Cerebellar nuclear complex (tissue), 1 donor: ENCODE data around the gene CDC42EP3.

Experiments
- DNase-seq, 2 experiments: peaks; one replicate each; lab custom pipeline; 2025; lab: John Stamatoyannopoulos, UW

The CDC42EP3 gene

DNA sequence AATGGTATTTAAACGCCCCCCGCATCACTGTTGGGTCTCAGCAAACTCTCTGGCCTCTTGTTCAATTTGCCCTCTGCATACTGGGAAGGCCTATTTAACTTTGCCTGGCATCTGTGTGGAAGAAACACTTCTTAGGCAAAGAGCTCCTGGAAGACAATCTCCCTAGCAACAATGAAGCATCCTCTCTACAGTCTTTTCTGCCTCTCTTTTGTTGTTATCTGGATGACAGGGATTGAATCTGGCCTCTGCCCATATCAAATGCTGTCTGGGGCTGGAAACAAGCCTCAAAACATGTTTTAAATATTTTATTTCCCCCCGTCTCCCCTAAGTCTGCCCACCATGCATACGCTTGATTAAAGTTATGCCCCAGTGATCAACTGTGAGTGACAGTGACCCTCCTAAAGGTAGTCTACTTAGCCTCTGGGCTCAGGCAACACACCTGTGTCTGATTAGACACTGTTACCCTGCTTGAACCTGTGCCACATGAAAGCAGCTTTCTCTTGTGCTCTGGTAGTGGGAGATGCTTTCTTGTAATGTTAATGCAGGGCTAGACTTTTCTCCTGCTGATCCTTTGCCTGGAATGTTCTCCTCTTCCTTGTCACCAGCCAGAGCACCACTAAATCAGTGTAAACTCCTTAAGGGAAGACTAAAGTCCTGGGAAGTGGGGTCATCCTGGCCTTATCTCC, 34.9 kb downstream of the CDC42EP3 start:
- DNase-seq: no peak

DNA sequence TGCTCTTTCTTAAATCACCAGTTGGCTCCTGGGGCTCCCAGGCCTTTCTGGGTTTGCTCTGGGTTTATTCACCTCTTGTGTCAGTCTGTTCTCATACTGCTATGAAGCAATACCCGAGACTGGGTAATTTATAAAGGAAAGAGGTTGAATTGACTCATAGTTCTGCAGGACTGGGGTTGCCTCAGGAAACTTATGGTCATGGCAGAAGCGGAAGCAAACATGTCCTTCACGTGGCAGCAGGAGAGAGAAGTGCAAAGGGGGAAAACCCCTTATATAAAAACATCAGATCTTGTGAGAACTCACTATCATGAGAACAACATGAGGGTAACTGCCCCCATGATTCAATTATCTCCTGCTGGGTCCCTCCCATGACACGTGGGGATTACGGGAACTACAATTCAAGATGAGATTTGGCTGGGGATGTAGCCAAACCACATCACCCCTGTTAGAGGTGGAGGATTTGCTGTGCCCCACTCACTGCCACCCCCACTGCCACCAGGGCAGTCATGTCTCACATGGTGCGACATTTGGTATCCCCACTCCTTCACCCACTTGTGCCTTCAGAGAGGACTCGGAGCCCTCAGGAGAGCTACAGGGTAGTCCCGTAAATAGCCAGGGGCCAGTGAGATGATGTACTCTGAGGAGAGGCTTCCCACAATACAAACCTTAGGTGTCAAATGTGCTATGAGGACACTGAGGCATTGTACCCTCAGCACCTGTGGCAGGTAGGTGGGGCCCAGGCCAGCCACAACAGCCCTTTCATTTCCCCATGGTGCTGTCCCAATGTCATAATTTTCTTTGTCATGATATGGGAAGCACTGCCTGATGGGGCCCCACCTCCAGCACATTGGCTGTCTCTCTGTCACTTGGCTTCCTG, 35.7 kb downstream of the CDC42EP3 start:
- no peak for DNase-seq

DNA sequence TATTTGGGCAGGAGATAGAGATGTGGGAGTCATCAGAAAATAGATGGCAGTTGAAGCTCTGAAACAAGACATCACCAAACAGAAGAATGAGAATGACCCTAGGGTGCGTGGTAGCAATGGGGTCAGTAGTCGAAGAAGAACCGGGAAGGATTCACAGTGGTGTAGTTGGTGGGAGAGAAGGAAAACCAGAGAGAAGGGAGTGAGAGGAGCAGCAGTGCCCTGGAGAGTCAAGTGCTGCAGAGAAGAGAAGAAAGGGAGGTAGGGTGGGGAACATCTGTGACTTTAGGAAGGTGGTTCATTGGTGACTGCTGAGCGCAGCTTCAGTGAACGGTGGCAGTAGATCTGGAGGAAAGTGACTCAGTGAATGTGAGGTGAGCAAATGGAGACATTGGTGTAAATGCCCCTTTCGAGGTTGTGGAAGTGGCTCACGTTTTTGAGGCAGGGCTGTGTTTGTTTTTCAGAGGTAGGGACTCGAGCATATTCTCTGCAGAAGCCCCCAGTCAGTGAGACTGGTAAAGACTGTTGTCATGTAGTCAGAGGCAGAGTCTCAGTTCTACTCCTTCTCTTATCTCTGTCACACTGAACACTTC, 36.4 kb downstream of the CDC42EP3 start:
- DNase-seq: no peak

DNA sequence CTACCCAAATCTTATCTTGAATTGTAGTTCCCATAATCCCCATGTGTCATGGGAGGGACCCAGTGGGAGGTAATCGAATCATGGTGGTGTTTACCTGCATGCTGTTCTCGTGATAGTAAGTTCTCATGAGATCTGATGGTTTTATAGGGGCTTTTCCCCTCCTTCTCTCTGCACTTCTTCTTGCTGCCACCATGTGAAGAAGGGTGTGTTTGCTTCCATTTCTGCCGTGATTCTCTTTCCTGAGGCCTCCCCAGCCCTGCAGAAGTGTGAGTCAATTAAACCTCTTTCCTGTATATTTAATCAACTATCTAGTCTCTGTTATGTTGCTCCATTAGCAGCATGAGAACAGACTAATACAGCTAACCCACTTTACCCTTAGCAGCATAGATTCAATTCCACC, 37.6 kb downstream of the CDC42EP3 start:
- no peak for DNase-seq

DNA sequence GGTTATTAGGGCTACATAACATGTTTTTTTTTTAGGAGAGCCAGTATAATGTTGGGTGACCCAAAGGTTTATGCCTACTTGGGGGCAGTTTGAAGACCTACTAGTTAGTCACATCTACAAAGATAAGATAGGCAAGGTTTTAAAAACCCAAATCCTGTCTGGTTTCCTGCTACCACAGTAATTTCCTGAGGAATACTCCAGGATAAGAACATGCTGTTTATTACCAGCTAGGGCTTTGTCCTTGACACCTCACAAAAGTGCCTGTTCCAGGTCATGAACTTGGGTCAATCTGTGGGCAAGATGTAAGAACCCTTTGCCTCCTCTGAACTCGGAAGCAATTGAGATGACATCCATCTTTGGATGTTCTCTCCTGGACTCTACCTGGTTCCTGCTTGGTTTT, 38.2 kb downstream of the CDC42EP3 start:
- DNase-seq: no peak

DNA sequence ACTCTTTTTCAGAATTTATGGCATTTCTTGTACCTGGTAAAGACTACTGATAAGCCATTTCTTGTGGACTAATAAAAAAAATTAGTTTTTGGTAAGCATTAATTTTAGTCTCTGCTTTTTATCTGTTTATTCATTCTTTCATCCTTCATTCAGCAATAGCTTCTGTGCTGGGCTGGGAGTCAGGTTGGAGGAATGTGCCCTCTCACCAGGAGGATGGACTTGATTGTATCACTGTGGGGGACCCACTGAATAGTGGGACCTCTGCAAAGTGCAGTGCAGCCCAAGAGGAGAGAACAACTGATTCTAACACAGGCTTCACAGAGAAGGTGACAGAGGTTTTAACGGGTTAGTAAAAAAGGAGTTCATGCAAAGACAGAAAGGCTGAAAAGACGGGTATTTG, 39.1 kb downstream of the CDC42EP3 start:
- no peak for DNase-seq

DNA sequence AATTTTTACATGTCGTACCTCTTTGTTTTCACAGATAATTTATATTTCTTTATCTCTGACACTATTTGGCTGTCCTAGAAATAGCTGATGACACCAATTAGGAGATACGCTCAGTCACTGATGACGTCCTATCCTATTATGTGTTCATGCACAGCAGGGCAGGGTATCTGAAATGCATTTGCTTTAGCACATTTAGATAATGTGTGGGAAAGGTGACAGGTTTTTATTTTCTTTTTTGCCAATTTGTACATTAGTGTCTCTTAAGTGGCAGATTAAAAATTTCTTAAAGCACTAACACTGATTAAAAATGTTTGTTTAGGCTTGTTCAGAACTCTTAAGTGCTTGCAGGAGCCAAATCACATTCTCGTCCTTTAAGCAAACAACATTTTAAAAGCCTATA, 39.7 kb downstream of the CDC42EP3 start:
- DNase-seq: no peak

DNA sequence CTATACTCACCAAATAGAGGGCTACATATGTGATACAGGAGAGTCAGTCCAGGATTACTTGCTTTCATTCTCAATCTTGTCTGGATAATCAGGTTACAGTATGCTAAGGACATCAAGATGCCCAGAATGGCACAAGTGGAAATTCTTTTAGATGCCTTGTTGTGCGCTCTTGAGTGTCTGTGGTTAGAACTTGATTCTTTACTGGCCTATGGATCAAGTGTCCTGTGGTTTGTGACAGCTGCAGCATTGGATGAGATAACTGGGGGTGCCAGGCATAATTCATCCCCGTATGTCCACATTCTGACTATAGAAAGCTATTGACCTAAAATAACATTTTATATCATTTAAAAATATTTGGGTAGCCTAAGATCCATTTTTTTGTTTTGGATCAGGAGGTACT, 40.1 kb downstream of the CDC42EP3 start:
- no peak for DNase-seq

DNA sequence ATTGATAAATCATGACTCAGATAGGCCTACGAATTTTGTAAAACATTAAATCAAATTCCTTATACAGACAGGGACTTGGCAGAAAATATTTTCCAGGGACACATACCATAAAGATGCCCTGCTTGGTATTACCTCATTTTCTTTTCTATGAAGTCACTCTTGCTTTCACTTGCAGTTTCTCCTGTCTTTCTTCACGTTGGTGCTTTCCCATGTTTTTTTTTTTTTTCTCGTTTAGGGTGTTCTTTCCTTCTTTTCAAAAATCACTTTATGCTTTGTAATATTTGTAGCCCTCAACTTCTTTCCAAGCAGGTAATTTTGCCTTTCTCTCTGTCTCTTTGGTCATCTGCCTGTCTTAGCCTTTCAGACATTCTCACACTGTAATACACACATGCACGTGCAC, 40.7 kb downstream of the CDC42EP3 start:
- DNase-seq: no peak

DNA sequence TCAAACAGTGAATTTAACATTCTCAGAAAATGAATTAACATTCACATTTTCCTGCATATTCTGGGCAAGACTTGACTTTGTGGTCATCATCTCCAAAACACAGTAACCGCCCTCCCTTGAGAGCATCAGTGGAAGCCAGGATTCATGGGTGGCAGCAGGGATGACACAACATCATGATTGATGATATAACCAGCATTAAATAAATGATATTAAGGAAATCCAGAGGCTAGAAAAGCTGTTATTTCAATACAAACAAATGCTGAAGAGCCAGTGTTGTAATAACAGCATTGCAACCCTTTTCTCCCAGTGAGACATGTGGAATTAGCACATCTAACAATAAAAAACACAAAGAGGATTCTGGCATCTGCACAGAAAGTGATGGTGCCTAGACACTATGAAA, 41.1 kb downstream of the CDC42EP3 start:
- no peak for DNase-seq

DNA sequence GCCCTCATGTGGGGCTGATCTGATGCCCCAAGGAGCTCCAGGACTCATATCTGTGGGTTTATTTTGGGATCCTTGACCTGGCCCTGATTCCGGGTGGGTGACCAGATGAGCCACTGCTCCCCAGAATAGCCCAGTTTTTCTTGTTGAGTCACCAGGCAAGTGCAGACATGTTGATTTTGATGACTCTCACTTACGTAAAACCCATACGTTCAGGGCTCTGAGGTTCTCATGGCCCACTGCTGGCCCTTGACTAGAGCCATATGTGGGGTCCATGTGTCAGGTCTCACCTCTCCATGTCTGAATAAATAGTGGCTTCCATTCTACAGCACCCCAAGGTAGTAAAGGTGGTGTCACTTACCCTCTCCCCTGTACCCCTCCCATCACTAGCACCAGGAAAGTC, 41.9 kb downstream of the CDC42EP3 start:
- no peak for DNase-seq

DNA sequence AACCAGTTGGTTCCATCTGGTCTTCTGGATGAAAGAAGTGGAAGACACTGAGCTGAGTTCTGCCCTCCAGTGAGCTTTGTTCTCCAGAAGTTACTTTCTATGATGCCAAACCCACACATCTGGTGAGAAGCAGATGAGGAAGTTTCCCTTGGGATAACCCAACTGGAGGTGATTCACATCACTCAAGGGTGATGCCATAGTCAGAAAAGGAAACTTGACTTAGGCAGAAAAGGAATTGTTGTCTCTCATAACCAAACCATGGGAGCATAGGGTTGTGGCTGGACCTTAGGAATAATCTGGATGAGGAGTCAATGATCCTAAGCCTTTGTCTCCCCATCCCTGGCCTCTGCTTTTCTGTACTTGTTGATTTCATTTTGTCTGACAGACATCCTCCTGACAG, 43.7 kb downstream of the CDC42EP3 start:
- DNase-seq: no peak

DNA sequence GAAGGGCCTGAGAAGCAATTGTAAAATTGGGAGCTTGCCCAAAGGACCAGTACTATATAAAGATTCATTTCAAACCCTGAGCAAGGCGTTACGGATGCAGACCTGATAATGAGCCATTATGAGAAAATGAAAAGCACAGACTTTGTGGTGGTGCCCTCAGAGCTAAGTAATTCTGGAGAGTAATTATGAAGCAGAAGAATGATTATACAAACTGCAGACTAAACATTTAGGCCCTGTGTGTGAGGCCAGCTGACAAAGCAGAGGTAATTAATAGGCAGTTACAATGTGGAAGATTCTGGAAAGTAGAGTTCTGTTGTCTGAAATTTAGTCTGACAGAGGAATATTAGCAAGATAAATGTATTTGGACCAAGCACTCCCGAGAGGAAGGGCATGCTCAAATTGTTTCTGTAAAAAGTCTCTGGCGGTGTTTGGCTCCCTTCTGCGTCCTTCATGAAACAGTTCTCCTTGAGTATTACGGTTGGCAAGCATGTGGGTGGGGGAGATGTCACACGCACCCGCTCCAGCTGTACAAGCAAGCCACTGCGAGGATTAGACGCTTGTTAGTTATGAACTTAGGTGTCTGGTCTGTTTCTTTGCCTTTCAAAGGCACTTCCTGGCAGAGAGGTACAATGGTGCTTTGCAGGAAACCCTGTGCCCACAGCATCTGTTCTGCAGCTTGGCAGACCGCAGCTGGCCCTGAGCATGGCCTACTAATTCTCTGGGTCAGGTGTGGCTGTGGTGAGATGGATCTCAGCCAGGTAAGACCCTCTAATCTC, 45.5 kb downstream of the CDC42EP3 start:
- no peak for DNase-seq

DNA sequence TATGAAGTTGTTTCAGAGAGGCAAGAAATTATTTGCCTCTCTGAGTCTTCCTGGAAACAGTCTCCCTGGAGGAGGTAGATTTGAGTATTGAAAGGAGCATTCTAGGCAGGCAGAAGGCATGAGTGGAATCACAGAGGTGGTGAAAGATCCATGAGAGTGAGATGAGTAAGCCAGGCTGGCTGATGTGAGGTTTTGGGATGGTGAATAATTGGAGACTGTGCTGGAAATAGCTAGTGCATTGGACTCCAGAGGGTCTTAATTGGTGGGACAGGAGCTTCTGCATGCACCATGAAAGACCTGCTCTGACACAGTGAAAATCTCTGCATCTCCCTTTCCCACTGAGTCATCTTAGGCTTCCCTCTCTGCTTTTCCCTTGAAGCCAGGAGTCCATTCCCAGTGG, 46.3 kb downstream of the CDC42EP3 start:
- DNase-seq: no peak

DNA sequence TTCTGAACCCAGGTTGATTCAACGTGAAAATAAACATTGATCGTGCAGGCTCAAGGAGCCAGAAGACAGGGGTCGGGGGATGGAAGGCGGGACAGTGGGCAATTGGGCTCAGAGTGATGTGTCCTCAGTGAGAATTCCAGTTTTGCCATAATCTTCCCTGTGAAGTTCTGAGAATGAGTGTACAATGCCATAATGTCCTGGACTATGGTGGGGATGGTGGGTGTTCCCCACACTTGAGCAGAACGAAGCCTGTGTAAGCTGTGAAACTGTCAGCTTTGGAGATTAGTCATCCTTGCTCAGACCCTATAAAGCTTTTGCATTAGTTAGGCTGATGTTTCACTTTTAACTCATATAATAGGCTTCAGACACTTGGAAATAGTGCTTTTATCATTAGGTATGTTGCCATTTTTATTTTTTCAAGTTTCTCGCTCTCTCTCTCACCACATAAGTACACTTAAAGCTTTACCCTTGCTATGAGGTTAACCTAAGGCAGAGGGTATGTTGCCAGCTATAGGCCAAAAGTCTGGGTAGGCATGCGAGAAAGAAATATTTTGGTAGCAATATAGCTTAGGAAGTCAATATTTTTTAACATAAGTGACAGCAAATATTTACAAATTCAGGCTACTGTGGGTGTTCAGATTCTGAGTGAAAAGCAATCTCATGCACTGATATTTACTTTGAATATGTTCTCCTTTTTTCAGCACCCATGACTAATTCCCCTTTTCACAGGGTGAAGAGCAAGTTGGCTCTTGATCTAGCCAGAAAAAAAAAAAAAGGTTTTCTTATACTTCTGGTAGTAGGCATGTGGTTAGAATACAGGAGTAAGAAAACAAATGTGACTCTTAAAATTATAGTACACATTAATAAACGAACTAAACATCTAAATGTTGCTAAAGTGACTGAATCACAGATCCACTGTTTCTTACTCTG, 47.2 kb downstream of the CDC42EP3 start:
- DNase-seq: no peak

DNA sequence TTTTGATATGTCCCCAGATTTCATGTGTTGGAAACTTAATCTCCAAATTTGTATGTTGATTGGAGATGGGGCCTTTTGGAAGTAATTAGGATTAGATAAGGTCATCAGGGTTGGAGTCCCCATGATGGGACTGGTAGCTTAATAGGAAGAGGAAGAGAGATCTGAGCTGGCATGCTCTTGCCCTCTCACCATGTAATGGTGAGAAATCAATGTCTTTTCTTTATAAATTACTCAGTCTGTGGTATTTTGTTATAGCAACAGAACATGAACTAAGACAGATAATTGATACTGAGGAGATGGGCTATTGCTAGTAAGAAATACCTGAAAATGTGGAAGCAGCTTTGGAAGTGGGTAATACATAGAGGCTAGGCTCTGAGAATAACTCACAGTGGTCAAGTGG, 48.0 kb downstream of the CDC42EP3 start:
- DNase-seq: no peak

DNA sequence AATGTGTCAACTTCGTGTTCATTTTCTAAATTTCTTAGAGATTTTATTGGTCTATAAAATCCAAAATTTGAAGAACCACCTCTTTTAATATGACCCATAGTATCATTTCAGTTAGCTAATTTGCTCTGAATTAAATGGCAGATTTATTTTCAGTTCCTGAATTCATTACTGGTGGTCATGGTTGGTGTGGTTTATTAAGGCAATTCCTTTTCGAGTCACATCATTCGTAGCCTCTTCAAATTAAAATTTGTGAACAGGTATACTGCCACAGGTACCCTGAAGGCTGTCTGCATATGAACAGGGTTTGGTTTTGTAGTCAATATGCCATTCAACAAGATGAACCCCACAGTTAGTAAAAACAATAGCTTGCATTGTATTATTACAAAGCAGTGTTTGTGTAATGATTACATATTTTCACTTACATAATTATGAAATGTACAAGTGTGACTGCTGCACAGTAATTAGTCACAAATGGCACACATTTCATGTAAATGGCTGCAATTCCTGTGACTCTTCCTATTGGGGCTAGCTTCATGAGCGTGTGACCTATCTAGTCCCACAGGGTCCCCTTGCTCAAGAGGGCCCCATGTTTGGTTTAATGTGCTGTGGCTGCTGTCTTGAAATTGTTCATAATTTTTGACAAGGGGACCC, 48.9 kb downstream of the CDC42EP3 start:
- DNase-seq: no peak

DNA sequence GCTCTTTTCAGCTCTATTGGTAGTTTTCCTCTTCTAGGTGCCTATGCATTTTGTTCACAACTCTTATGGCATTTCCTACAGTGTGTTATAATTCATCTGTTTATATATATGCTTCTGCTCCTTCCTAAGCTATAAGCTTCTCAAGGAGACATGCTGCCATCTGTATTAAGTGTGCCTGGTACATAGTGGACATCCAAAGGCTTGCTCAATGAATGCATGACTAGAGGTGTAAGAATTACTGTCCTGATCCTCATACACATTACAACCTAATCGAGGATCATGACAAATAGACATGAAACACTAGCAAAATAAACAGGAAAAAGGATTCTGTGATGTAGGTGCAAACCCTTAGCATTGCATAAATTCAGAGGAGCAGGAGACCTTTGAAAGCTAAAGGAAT, 50.2 kb downstream of the CDC42EP3 start:
- no peak for DNase-seq

DNA sequence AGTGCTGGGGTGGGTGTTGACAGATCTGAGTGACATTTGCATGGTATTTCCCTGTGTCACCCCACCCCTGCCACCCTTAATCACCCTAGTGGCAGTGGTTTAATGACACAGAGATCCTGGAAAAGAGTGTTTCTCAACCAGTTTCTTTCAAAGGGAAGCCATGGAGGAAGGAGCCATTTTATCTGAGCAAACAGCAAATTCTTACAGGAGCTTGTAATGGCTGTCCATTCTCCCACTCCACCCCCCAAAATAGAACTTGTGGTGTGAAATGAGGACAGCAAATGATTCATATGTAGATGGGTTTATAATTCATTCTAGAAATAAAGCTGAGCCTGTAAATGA, 51.5 kb downstream of the CDC42EP3 start:
- DNase-seq: no peak

DNA sequence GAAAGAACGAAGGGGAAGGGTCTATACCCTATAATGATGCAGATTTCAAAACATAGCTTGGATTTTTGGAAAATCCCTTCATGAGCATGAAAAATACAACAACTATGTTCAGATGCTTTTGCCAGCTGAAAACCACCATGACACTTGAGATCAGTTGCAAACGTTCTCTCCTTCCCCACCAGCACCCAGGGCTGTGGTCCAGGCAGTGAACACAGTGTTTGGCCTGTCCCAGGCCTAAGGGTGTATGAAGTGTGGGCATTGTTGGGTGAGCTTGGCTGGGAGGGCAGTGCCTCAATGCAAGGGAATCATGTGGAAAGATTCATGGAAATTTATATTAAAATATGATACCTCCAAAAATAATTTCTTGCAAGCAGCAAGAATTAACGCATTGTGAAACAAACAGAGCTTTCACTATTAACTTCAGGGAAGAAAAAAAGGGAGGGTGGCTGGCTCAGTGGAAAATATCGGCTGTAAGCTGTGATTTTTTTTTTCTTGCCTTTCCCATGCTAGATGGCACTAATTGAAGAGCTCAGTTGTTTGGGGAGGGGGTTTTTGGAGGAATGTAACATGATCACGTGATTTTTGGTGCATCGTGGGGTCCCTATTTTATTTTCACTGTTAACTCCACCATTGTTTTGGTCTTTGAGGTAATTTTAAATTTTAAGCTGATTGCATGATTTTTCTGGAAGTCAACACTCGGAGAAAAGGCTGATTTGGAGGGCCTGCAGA, 52.0 kb downstream of the CDC42EP3 start:
- DNase-seq: no peak
